ENCODE results near the gene ATP8A2. TPM values are rescaled to one million over a fixed set of nuclear protein-coding genes. Genes with fewer than 3 reads are reported as not detected.

The ATP8A2 gene
- total RNA-seq, 1 donor from 2014 or later, result 3.4 TPM

DNA sequence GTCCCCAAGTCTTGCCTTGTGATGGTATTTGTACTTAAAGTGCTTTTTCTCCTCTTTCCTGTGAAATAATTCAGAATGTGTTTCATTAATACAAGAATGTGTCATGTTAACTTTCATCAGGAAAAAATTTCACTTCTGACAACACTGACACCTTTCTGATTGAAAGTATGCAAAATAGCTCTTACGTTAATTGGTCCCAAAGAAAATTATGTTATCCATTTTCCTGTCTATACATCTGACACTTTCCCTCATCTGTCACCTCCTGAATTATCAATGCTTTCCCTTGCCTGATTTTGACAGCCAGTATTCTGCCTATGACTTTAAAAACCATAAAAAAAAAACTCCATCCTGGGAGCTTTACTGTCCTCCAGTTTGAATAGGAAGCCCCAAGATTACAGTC is 336.5 kb downstream of the ATP8A2 start:
- Mint-ChIP-seq H3K27me3 (ENCODE audit: low read depth) (no peaks in the 10 kb centered on the region), H3K4me1 (peaks cover 6% of the 10 kb centered on the region), H3K9me3 (no peaks in the 10 kb centered on the region), H3K27ac (ENCODE audit: unreplicated experiment) (no peak overlapping the region), H3K4me3 (no peak overlapping the region), H3K36me3 (ENCODE audit: low read depth) (no peaks in the 10 kb centered on the region)
- DNase-seq (ENCODE audit: low read depth, low spot score), result no peak
- TF ChIP-seq, protein P1, sequence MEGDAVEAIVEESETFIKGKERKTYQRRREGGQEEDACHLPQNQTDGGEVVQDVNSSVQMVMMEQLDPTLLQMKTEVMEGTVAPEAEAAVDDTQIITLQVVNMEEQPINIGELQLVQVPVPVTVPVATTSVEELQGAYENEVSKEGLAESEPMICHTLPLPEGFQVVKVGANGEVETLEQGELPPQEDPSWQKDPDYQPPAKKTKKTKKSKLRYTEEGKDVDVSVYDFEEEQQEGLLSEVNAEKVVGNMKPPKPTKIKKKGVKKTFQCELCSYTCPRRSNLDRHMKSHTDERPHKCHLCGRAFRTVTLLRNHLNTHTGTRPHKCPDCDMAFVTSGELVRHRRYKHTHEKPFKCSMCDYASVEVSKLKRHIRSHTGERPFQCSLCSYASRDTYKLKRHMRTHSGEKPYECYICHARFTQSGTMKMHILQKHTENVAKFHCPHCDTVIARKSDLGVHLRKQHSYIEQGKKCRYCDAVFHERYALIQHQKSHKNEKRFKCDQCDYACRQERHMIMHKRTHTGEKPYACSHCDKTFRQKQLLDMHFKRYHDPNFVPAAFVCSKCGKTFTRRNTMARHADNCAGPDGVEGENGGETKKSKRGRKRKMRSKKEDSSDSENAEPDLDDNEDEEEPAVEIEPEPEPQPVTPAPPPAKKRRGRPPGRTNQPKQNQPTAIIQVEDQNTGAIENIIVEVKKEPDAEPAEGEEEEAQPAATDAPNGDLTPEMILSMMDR (conservative IDR thresholded peaks at IDR 0.05), result no peak

DNA sequence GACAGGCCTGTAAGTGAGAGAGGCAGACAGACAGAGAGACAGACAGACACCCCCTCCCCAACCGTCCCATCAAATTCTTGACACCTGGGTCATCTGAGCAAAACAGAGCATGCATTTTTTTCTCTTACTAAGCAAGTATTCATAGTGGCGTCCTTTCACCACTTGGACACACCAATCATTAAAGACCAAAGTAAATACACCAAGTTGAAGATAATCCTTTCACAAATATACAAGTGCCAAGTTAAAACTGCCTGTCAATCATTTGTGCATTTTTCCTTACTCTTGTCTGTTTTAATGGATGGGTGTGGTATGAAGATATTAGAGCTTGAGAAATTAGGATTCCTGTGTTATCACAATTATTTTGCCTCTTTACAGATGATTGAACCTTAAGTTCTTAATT is 337.3 kb downstream of the ATP8A2 start:
- Mint-ChIP-seq H3K9me3 (no peaks in the 10 kb centered on the region), H3K36me3 (ENCODE audit: low read depth) (no peaks in the 10 kb centered on the region), H3K27ac (ENCODE audit: unreplicated experiment) (no peak overlapping the region), H3K4me3 (no peak overlapping the region), H3K27me3 (ENCODE audit: low read depth) (no peaks in the 10 kb centered on the region), H3K4me1 (peaks cover 6% of the 10 kb centered on the region)
- no peak for DNase-seq (ENCODE audit: low read depth, low spot score)
- TF ChIP-seq, protein P1 (conservative IDR thresholded peaks at IDR 0.05), result no peak

DNA sequence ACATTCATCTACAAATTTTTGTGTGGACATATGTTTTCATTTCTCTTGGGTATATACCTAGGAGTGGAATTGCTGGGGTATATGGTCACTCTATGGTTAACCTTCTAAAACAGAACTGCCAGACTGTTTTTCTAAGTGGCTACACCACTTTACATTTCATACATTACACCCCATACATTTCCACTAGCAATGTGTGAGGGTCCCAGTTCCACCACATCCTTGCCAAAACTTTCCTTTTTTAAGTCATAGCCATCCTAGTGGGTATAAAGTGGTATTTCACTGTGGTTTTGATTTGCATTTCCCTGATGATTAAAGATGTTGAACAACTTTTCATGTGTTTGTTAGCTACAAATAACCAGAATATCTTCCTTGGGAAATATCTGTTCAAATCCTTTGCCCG is 344.0 kb downstream of the ATP8A2 start:
- Mint-ChIP-seq H3K27ac (ENCODE audit: unreplicated experiment) (no peak overlapping the region), H3K36me3 (ENCODE audit: low read depth) (no peaks in the 10 kb centered on the region), H3K27me3 (ENCODE audit: low read depth) (no peaks in the 10 kb centered on the region), H3K9me3 (no peaks in the 10 kb centered on the region), H3K4me3 (no peak overlapping the region), H3K4me1 (no peaks in the 10 kb centered on the region)
- TF ChIP-seq, protein P1 (conservative IDR thresholded peaks at IDR 0.05), result no peak
- no peak for DNase-seq (ENCODE audit: low read depth, low spot score)

DNA sequence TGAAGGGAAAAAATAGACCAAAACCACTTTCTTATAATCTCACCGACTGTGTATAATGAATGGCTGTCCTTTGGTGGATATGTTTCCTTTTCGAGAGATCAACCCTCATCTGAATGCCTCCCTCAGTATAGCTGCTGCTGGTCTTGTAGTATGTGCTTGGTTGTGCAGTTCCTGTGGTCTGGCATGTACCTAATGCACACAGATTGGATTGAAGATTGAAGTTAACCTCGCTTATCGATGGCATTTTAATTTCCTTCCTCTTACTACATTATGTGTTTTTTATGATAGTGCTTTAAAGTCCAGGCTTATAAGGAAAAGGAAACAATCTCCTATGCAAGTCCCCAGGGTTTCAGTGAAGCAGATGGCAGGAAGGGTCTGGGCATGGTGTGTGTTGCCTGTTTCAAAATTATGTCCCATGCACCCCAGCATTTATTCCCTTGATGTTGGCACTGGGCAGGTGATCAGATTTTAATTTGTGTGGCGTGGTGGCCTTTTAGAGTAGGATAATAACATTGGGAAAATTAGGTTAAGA is 346.0 kb downstream of the ATP8A2 start:
- TF ChIP-seq, protein P1 (conservative IDR thresholded peaks at IDR 0.05), result no peak
- Mint-ChIP-seq H3K27me3 (ENCODE audit: low read depth) (no peaks in the 10 kb centered on the region), H3K4me3 (no peak overlapping the region), H3K9me3 (no peaks in the 10 kb centered on the region), H3K36me3 (ENCODE audit: low read depth) (no peaks in the 10 kb centered on the region), H3K4me1 (no peaks in the 10 kb centered on the region), H3K27ac (ENCODE audit: unreplicated experiment) (no peak overlapping the region)
- no peak for DNase-seq (ENCODE audit: low read depth, low spot score)

DNA sequence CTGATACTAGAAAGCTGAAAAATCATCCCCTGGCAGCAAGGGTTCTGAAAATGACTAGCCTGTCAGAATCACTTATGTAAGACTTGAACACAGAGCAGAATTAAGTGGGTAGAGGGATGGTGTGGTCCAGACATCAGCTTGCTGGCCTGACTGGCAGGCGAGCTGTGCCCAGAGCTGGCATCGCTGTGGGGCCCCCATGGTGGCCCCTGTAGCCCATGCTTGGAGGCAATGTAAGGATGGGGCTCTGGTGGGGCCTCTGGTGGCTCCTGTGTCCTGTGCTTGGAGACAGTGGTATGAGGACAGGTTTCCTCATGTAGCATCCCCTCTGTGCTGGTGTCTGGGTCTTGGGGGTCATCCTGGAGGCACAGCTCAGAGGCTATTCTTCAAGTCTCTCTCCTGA is 347.9 kb downstream of the ATP8A2 start:
- Mint-ChIP-seq H3K27me3 (ENCODE audit: low read depth) (no peaks in the 10 kb centered on the region), H3K4me1 (no peaks in the 10 kb centered on the region), H3K4me3 (no peak overlapping the region), H3K36me3 (ENCODE audit: low read depth) (no peaks in the 10 kb centered on the region), H3K27ac (ENCODE audit: unreplicated experiment) (no peak overlapping the region), H3K9me3 (peaks cover 3% of the 10 kb centered on the region)
- DNase-seq (ENCODE audit: low read depth, low spot score), result no peak
- TF ChIP-seq, protein P1 (conservative IDR thresholded peaks at IDR 0.05), result no peak

DNA sequence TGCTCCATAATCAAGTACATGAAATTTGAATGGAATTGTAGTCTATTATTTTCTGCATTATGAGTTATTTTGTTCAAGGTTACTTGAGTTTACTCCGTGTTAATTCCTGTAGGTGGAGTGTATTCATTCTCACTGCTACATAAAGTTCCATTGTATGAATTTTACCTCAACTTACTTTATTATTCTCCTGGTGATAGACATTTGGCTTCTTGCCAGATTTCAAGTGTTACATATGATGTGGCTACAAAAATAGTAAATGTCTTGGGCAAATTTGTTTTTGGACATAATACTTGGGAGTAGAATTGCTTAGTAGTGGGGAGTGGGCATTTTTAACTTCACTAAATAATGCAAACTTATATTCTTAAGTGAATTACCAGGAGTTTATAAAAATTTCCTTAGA is 351.1 kb downstream of the ATP8A2 start:
- Mint-ChIP-seq H3K27ac (ENCODE audit: unreplicated experiment) (no peak overlapping the region), H3K27me3 (ENCODE audit: low read depth) (no peaks in the 10 kb centered on the region), H3K4me1 (no peaks in the 10 kb centered on the region), H3K4me3 (no peak overlapping the region), H3K36me3 (ENCODE audit: low read depth) (no peaks in the 10 kb centered on the region), H3K9me3 (peaks cover 3% of the 10 kb centered on the region)
- no peak for DNase-seq (ENCODE audit: low read depth, low spot score)
- TF ChIP-seq, protein P1 (conservative IDR thresholded peaks at IDR 0.05), result no peak
